Peyer's patch (tissue), 4 donors: Measurements from ENCODE around the gene ZNF827.

Source experiments
- CTCF ChIP-seq, 6 experiments: fragments of 450-650 bp in 4 of 6; fragments of 200-600 bp in 2 of 6; sonication (generic) in 1 of 6; IDR thresholded peaks; one replicate each; pipeline ENCODE4 v1.5.1; 2017 to 2019; ENCODE audit warnings: antibody characterized with exemption in 6 of 6, mild to moderate bottlenecking in 3 of 6, moderate library complexity in 1 of 6
- POLR2A ChIP-seq, 2 donors: fragments of 450-650 bp; IDR thresholded peaks; one replicate each; pipeline ENCODE4 v1.5.1; 2017; ENCODE audit warnings: antibody characterized with exemption in 2 of 2, mild to moderate bottlenecking in 2 of 2, moderate library complexity in 2 of 2

GRCh38 chr4:145887241-145887991 lies 51.2 kb downstream of the ZNF827 start:
- TF ChIP-seq POLR2A (IDR thresholded peaks at IDR 0.05) = no peak
- TF ChIP-seq CTCF (IDR thresholded peaks at IDR 0.05) = no peak
